IPS DF 6.9 (cell line): ENCODE measurements around the gene SYNPO.

Source experiments
- DNase-seq: peaks from one replicate; pipeline ENCODE4 v3.0.0-alpha.2; 2013; ENCODE audit warnings: low read depth, low spot score
- H3K27ac ChIP-seq: one replicate; pipeline ENCODE4 v1.5.1; 2013; ENCODE audit warnings: low read length, control low read depth
- H3K27me3 ChIP-seq: 2 replicates; pipeline ENCODE4 v1.6.1; 2013; ENCODE audit warnings: mild to moderate bottlenecking, low read length; ENCODE audit not compliant: control insufficient read depth, insufficient read depth
- H3K36me3 ChIP-seq: 2 replicates; pipeline ENCODE4 v1.6.1; 2013; ENCODE audit warnings: low read length; ENCODE audit not compliant: control insufficient read depth, insufficient read depth
- H3K4me1 ChIP-seq: 2 replicates; pipeline ENCODE4 v1.6.1; 2013; ENCODE audit warnings: low read length; ENCODE audit not compliant: control insufficient read depth, insufficient read depth
- H3K4me3 ChIP-seq: 2 replicates; pipeline ENCODE4 v1.5.1; 2013; ENCODE audit warnings: mild to moderate bottlenecking, low read length
- H3K9me3 ChIP-seq: 2 replicates; pipeline ENCODE4 v1.6.1; 2013; ENCODE audit warnings: low read length, inconsistent platforms; ENCODE audit not compliant: control insufficient read depth, insufficient read depth
- WGBS: extraction: QIAGEN DNeasy Blood & Tissue Kit; methylation state at CpG from one replicate; pipeline ENCODE4 v1.1.7; 2013; ENCODE audit warnings: mixed read lengths, missing lambda C conversion rate; ENCODE audit not compliant: insufficient read length, insufficient coverage; 5-methylcytosine and 5-hydroxymethylcytosine counted together

SYNPO gene

DNA sequence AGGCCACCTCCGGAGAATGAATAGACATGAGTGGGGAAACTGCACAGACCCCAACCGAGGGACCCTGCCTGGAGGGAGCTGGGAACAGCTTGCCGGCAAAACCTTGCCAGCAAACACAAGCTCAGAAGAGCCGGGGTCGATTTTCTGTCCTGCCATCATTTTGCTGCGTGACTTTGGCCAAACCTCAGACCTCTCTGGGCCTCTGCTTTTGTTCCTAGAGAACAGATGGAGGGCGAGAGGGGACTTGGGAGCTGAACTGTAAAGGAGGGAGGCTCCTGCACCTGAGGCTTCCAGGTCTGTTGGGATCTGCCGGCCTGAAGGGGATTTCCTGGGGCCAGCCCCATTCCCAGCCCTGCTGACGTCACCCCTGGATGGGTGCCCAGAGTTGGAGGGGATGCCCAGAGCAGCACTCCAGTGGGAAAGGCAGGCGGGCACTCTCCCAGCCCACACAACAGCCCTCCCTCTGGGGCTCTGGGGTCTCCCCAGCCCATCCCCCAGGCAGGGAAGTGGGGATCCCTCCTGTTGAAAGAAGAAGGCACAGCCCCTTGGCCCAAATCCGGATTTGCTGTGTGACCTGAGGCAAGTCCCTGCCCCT is 40.4 kb upstream of the SYNPO start:
- Histone ChIP-seq H3K36me3 (no peaks in the 10 kb centered on the region), H3K27me3 (no peaks in the 10 kb centered on the region), H3K27ac (no peak overlapping the region), H3K4me3 (no peak overlapping the region), H3K9me3 (no peaks in the 10 kb centered on the region), H3K4me1 (no peaks in the 10 kb centered on the region)
- DNase-seq: no peak
- no CpG with 5 or more reads among the region's 11 CpGs for WGBS

DNA sequence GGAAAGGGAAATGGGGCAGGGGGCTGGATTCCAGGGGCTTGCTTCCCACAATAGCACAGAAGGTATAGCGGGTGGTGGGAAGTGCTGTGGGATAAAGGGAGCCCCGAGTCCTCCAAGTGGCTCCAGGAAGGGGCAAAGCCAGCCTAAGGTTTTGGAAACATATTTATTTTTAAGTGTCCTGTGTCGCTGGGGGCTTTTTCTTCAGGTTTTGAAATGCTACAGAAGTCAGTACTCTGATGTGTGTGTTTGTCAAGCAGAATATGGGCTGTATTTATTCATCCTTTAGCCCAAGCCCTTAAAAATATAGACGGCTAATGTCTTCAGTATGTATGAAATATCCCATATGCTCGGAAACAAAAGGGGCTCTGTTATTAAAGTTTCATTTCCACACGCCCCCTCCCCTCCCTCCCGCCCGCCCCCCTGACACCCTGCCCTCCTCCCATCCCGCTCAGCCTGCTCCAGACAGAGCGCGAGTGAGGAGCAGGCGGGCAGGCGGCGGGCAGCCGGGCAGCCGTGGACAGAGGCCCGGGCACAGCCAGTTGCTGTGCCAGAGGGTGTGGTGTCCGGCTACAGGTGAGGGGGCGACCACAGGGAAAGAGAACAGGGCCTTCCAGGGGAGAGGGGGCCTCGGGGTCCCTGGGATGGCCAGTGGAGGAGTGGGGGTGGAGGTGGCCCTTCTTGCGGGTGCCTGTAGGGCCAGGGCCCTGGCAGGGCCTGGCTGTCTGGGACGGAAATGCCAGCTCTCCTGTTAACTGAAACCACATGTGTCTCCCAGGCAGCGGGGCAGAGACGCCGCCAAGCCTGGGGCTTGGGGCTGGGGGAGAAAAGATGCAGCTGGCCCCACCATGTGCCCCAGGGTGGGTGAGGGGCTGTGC is 39.6 kb upstream of the SYNPO start:
- Histone ChIP-seq H3K4me3 (no peak overlapping the region), H3K27ac (no peak overlapping the region), H3K9me3 (no peaks in the 10 kb centered on the region), H3K4me1 (no peaks in the 10 kb centered on the region), H3K27me3 (no peaks in the 10 kb centered on the region), H3K36me3 (no peaks in the 10 kb centered on the region)
- no peak for DNase-seq
- WGBS: no CpG with 5 or more reads among the region's 25 CpGs

DNA sequence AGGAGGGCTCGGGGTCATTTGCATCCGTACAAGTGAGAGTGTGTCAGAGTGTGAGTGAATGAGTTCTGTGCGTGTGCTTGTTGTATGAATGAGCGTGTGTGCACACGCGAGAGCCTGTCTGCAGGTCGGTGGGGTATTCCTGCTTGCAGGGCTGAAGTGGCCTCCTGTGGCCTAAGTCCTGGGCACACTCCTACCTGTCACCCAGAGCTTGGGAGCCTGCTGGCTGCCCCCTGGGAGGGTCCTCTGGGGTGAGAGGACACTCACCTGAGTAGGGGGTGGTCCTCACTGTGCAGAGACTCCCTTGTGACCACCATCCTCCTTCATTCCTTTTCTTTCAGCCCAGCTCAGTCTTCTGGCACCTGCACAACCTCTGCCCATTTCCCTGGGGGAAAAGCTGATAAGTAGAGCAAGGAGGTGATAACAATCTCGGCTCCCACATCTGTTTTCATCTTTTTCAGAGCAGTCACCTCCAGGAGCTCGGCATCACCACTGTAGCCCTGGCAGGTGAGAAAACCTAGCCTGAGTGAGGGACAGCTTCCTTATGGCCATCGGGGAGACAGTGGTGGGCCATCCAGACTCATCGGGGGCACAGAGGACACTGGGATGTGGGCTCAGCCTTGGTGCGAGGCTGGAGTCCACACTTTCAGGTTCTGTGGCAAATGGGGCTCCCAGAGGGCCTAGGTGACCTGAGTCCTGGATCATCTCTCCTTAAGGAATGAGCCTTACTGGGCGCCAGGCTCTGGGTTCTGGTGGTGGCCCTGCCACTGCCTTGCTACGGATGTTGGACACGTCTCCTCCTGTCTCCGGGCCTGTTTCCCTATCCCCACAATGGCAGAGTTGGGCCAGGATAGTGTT is 38.7 kb upstream of the SYNPO start:
- H3K27me3 ChIP-seq: no peaks in the 10 kb centered on the region
- no peaks in the 10 kb centered on the region; the same call in 1 of the 2 replicates for H3K4me1 ChIP-seq
- WGBS: no CpG with 5 or more reads among the region's 16 CpGs
- no peak overlapping the region for H3K4me3 ChIP-seq
- H3K9me3 ChIP-seq: no peaks in the 10 kb centered on the region
- H3K27ac ChIP-seq: no peak overlapping the region
- DNase-seq: no peak
- H3K36me3 ChIP-seq: no peaks in the 10 kb centered on the region

DNA sequence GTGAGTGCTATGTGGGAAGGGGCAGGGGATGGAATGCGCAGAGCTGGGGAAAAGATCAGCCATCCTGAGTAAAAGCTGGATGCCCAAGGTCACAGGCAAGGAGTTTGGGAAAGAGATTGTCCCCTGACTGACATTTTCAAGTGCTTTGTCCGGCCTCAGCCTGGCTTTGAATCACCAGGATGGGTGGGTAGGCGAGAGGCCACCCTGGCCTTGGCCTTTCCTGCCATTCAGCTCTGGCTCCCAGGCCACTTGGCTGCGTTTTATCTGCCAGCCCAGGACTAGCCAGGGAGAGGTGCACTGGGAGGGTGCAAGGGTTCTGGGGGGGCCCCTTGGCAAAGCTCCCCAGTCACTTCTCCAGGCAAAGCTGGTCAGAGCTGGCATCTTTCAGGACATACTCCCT is 37.4 kb upstream of the SYNPO start:
- Histone ChIP-seq H3K27me3 (no peaks in the 10 kb centered on the region), H3K4me3 (no peak overlapping the region), H3K4me1 (no peaks in the 10 kb centered on the region; the same call in 1 of the 2 replicates), H3K27ac (no peak overlapping the region), H3K9me3 (no peaks in the 10 kb centered on the region), H3K36me3 (no peaks in the 10 kb centered on the region)
- WGBS: no CpG with 5 or more reads among the region's 4 CpGs
- no peak for DNase-seq

DNA sequence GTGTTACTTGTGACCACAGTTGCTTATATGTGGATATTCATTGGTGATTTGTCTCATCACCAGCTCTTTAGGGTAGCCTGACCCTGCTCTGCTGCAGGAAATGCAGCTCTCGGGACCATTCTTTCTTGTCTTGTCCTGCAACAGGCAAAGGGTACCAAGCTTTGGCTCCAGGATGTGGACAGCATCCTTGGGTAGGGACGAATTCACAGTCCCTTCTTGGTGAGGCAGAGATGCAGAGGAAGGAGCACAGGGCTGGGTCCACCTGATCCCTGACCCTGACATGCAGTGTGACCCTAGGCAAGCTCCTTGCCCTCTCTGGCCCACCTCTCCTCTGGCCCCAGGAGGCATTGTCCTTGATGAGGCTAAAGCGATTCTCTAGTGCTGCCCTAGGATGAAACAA is 37.0 kb upstream of the SYNPO start:
- Histone ChIP-seq H3K4me3 (no peak overlapping the region), H3K4me1 (no peaks in the 10 kb centered on the region; the same call in 1 of the 2 replicates), H3K27ac (no peak overlapping the region), H3K9me3 (no peaks in the 10 kb centered on the region), H3K36me3 (no peaks in the 10 kb centered on the region), H3K27me3 (no peaks in the 10 kb centered on the region)
- WGBS: no CpG with 5 or more reads among the region's 3 CpGs
- no peak for DNase-seq

DNA sequence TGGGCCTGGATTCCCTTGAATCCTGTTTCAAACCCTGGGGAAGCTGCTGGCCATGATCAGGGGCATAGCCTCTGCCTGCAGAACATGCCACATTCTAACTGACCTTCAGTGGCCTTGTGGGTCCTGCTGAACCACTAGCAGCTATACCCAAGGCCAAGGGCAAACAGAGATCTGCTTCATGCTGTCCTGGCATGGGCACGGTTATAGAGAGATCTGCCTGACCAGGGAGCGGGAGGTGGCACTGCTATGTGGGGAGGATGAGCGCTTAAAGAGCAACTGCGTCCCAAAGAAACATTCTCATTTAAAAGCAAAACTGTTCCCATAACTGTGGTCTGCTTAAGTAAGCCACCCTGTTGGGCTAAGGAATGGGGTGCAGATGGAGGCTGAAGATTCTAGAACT is 36.5 kb upstream of the SYNPO start:
- Histone ChIP-seq H3K9me3 (no peaks in the 10 kb centered on the region), H3K4me3 (no peak overlapping the region), H3K27me3 (no peaks in the 10 kb centered on the region), H3K36me3 (no peaks in the 10 kb centered on the region), H3K27ac (no peak overlapping the region), H3K4me1 (no peaks in the 10 kb centered on the region; the same call in 1 of the 2 replicates)
- WGBS: no CpG with 5 or more reads among the region's 4 CpGs
- DNase-seq: no peak

DNA sequence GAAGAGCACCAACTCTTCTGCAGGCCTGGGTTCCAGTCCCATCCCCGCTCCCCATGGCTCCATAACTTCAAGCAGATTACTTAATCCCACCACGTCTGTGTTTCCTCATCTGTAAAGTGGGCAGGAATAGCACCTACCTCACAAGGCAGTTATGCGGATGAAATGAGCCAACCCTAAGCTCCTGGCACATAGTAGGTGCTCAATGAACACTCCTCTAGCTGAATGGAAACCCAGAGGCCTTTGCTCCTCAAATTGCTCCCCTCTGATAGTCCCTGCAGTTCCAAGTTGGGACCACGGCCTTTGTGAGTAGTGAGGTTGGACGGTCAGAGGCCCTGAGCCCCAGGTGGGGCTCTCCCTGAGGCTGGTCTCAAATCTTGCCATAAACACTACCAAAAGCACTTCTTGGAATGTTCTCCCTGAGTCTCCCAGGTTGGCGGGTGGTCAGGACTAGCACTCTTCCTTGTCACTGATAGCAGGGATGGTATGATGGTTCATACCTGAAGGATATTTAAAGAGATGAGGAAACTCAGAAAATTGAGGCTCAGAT is 35.5 kb upstream of the SYNPO start:
- WGBS: no CpG with 5 or more reads among the region's 6 CpGs
- Histone ChIP-seq H3K4me3 (no peak overlapping the region), H3K36me3 (no peaks in the 10 kb centered on the region), H3K9me3 (no peaks in the 10 kb centered on the region), H3K4me1 (no peaks in the 10 kb centered on the region; the same call in 1 of the 2 replicates), H3K27me3 (no peaks in the 10 kb centered on the region), H3K27ac (no peak overlapping the region)
- DNase-seq: no peak

DNA sequence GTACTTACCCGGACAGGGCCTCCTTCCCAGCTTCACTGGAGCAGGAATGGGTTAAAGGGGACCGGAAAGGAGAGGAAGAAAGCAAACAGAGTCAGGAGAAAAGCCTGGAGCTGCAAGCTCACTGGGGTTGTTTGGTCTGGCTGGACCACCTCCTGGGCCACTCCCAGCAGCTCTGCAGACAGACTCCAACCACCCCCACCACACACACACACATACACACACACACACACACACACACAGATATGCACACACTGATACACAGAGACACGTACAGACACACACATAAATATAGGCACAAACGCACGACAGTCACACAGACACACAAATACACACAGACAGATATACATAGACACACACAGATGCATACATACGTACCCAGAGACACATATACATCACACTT is 34.9 kb upstream of the SYNPO start:
- no CpG with 5 or more reads among the region's 6 CpGs for WGBS
- no peak for DNase-seq
- Histone ChIP-seq H3K4me1 (no peaks in the 10 kb centered on the region; the same call in 1 of the 2 replicates), H3K4me3 (no peak overlapping the region), H3K36me3 (no peaks in the 10 kb centered on the region), H3K27me3 (no peaks in the 10 kb centered on the region), H3K27ac (no peak overlapping the region), H3K9me3 (no peaks in the 10 kb centered on the region)

DNA sequence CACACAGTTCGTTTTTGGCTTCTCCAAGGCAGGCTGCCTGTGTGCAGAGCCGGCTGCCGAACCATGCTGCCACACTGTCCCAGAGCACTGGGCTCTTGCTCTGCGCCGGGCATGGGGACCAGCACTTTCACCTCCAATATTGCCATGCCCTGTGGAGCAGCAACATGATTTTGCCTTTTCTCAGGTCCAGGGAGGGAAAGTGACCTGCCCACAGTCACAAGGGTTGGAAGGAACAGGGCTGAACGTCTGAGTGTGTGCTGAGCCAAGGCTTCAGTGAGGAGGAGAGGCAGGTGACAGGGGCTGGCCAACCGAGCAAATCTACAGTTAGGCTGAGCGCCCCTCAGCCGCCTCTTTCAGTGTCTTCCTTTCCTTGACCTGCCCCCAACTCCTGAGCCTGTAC is 34.0 kb upstream of the SYNPO start:
- WGBS: no CpG with 5 or more reads among the region's 9 CpGs
- H3K27me3 ChIP-seq: no peaks in the 10 kb centered on the region
- no peaks in the 10 kb centered on the region; the same call in 1 of the 2 replicates for H3K4me1 ChIP-seq
- no peak for DNase-seq
- no peak overlapping the region for H3K4me3 ChIP-seq
- H3K27ac ChIP-seq: no peak overlapping the region
- no peaks in the 10 kb centered on the region for H3K9me3 ChIP-seq
- no peaks in the 10 kb centered on the region for H3K36me3 ChIP-seq

DNA sequence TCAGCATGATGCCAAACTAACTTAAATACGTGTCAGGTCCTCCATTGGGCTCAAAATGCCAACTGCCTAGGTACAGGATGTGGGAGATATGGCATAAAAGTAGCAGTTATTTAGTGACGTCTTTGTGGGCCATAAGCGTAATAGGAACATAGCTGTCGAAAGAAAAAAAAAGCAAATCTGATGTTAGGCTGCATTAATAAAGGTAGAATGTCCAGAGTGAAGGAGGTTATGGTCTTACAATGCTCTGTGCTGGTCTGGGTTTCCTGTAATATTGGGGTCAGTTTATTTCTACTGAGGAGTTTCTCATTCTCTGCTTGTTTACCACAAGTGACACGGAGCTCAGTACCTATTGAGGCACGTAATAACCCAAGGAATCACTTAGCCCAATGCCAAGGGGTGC is 33.4 kb upstream of the SYNPO start:
- no peak overlapping the region for H3K27ac ChIP-seq
- DNase-seq: no peak
- no peak overlapping the region for H3K4me3 ChIP-seq
- no peaks in the 10 kb centered on the region for H3K27me3 ChIP-seq
- no peaks in the 10 kb centered on the region; the same call in 1 of the 2 replicates for H3K4me1 ChIP-seq
- H3K9me3 ChIP-seq: no peaks in the 10 kb centered on the region
- WGBS: no CpG with 5 or more reads among the region's 6 CpGs
- no peaks in the 10 kb centered on the region for H3K36me3 ChIP-seq
